GM21423 (cell line): ENCODE measurements around the gene H6PD.
"Not testable (repeated sequence)": the region's sequence is repeated elsewhere in the genome, so short reads cannot be mapped to it uniquely, and the experiment has no call there.

ENCODE experiments used
- ATAC-seq: cut with Tn5 transposase; IDR thresholded peaks from one replicate; pipeline ENCODE4 v1.9.1; 2021; ENCODE audit warnings: mild to moderate bottlenecking, moderate library complexity; ENCODE audit not compliant: unreplicated experiment

Gene H6PD

DNA sequence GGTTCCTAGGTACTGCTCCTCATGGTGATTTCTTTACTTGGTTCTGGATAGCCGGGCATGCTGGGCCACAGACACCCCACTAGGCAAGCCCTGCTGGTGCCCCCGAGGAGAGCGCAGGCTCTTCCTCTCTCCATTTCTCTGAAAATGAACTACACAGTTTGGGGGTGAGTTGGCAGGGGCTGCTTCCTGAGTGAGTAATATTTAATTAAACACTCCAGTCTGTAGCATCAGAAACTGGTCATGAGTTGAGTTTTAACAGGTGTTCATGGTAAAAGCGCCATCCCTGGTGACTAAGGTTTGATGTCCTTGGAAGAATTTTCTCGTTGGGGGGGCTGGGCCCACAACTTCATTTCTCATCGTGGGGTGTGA lies 59.8 kb downstream of the H6PD start:
- ATAC-seq, result no peak

- no peak for ATAC-seq
These were observed 60.5 kb downstream of the H6PD start for GRCh38 chr1:9294910-9295636.

GRCh38 chr1:9295884-9296283 lies 61.3 kb downstream of the H6PD start:
- no peak for ATAC-seq

GRCh38 chr1:9296850-9297249 lies 62.3 kb downstream of the H6PD start:
- no peak for ATAC-seq

DNA sequence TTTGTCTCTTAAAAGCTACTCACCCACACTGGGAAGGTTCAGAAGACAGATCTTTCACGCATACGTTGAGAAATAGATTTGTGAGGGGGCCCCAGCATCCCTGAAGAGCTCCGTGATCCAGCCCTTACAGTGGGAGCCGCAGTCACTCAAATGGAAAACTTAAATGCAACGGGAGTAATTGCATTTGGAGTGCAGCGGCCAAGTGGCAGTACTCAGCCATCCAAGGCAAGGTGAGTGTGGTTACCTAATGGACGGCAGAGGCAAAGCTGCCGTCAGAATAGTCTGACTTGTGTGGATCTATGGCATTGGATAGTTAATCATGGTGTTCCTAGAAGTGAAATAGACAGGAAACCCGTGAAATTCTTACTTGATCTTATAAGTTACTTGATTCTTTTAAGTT lies 63.3 kb downstream of the H6PD start:
- ATAC-seq, result no peak

DNA sequence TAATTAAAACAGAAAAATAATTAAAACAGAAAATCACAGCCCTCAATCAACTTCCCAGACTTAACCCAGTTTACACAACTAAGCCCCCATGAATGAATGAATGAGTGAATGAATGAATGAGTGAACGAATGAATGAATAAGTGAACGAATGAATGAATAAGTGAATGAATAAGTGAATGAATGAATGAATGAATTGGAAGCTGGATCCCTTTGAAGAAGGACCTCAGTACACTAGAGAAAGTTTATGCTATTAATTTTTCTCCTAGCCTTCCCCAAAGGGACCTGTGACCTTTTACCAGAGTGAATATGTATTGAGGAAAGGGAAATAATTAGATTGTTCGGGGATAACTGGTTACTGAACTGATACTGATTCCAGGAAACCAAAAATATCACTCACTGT lies 63.7 kb downstream of the H6PD start:
- no peak for ATAC-seq

GRCh38 chr1:9299571-9300541 lies 65.3 kb downstream of the H6PD start:
- ATAC-seq, result not testable (repeated sequence)

GRCh38 chr1:9300573-9300972 lies 66.0 kb downstream of the H6PD start:
- no peak for ATAC-seq

DNA sequence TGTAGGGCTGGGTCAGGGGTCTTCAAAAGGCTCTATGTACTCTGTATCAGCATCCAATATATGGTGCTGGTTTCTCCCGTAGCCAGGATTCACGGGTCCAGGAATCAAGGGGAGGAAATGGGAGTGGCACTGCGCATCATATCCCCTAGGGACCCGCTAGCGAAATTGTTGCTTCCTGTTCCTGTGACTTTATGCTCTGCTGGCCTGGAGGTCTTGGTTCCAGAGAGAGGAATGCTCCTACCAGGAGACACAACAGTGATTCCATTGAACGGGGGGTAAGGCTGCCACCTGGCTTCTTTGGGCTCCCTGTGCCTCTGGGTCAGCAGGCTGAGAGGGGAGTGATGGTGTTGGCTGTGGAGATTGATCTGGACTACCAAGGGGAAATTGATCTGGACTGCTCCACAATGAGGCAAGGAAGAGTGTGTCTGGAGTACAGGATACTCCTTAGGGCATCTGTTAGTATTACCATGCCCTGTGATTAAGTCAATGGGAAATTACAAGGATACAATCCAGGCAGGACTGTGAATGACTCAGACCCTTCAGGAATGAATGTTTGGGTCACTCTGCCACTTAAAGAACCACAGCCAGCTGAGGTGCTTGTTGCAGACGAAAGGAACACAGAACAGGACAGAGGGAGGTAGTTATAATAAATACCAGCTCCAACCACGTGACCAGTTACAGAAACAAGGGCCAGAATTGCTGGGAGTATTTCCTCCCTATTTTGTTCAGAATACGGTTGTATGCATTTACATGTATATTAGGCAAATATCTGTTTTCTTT lies 68.4 kb downstream of the H6PD start:
- ATAC-seq, result no peak

GRCh38 chr1:9303916-9304315 lies 69.3 kb downstream of the H6PD start:
- ATAC-seq, result no peak

DNA sequence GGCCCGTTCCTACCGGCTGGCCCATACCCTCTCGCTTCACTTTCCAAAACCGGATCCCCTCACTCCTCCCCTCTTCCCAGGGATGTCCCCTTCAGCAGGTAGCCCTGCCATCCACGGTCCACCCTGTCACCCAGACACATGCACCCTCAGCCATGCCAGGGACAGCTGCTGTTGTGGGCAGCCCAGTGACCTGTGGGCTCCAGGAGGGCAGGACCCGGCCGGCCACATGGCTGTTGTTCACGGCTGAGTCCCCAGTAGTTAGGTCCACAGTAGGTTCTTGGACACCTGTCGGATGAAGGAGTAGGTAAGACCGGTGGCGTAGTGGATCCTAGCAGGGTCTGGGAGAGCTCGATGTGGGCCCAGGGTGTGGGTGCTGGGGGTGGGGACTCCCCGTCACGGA lies 70.6 kb downstream of the H6PD start:
- ATAC-seq, result no peak

DNA sequence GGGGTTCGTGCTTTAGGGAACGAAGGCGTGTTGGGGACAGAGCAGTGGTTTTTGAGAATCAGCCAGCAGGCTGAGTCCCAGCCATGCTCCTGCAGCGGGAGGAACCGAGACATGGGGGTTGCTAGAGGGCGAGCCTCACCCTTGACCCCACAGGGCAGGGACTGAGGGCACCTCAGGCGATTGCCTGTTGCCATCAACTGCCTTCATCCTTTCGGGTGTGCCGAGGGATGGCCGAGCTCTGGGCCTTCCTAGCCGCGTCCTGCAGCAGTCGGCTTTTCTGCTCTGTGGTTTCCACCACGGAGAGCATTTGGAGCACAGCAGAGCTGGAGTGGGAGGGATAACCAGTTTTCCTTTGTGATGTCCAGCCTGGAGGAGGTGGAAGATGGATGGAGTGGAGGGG lies 71.4 kb downstream of the H6PD start:
- ATAC-seq, result no peak

DNA sequence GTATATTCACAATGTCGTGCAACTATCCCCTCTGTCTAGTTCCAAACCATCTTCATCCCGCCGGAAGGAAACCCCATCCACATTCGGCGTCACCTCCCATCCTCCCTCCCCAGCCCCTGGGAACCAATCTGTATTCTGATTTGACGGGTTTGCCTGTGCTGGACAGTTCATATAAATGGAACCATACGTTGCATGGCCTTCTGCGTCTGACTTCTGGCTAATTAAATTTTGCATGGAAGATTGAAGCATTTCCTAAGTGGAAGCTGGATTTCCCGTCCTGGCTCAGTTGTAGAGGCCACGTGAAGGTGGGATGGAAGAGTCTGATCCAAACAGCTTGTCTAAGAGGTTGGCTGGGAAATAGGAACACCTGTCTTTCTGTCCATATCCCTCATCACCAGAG lies 72.7 kb downstream of the H6PD start:
- ATAC-seq, result no peak

DNA sequence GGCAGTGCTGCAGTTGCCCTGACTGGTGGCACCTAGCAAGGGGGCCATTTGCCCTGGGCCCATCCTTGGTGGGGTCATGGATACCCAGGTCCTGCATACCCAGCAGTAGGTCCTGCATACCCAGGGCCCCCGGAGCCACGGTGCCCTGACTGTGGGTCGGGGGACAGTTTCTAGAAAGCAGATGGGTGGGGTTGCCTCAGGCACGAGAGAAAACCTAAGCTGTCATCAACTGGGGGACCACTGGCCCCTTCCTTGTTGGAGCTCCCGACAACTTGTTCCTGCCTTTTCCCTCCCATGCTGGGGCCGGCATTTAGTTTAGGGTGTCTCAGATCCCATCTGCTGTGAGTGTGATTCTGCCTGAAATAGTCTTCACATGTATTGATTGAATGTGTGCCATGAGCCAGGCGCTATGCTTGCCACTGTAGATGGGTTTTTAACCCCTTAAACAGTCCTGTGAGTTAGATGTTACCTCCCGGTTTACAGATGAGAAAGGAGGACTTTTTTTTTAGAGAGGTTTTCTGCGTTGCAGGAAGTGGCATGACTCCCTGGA lies 73.7 kb downstream of the H6PD start:
- no peak for ATAC-seq

- ATAC-seq, result no peak
These were observed 74.5 kb downstream of the H6PD start for GRCh38 chr1:9309080-9309479.

- ATAC-seq, result no peak
These were observed 75.4 kb downstream of the H6PD start for GRCh38 chr1:9309991-9310390.

GRCh38 chr1:9311029-9311428 lies 76.5 kb downstream of the H6PD start:
- no peak for ATAC-seq

GRCh38 chr1:9311479-9311878 lies 76.9 kb downstream of the H6PD start:
- ATAC-seq, result no peak

- ATAC-seq, result no peak
These were observed 77.7 kb downstream of the H6PD start for GRCh38 chr1:9312168-9312720.

- no peak for ATAC-seq
These were observed 79.0 kb downstream of the H6PD start for GRCh38 chr1:9313576-9313975.

DNA sequence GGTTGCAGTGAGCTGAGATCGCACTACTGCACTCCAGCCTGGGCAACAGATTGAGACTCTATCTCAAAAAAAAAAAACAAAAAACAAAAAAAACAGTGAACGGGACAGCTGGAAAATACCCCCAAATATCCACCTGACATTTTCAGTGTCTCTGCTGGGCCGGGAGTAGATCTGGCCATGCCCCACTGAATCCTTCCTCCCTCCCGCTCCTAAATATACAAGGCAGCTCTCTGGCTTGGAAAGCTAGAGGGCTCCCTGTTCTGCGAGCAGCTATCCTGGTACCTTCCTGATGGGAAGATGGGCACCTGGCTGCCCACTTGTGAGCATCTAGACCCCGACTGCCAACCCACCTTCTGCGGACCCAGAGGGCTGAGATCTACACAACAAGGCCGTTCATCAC lies 79.5 kb downstream of the H6PD start:
- ATAC-seq, result no peak
